Activated naive CD4-positive, alpha-beta T cell treated with anti-CD3 and anti-CD28 coated beads for 36 hours (primary cell): ENCODE results near the gene MMEL1. TPM values are rescaled to one million over a fixed set of nuclear protein-coding genes. Genes with fewer than 3 reads are reported as not detected.

Experiments
- CTCF ChIA-PET: fragments of 350-600 bp; sonication (Branson Sonifier 250); formaldehyde crosslinking; loops from one replicate; lab custom pipeline; 2021; ENCODE audit warnings: antibody characterized with exemption; lab: Charles Lee
- DNase-seq: peaks from one replicate; pipeline ENCODE4 v3.0.0-alpha.2; 2020
- H3K27ac Mint-ChIP-seq: one replicate; pipeline ENCODE4 v1.8.0; 2021; ENCODE audit warnings: mild to moderate bottlenecking, mixed read lengths
- H3K27me3 Mint-ChIP-seq: one replicate; pipeline ENCODE4 v1.8.0; 2021; ENCODE audit warnings: low read depth, mixed read lengths
- H3K36me3 Mint-ChIP-seq: one replicate; pipeline ENCODE4 v1.8.0; 2021; ENCODE audit warnings: low read depth, mixed read lengths
- H3K4me1 Mint-ChIP-seq: one replicate; pipeline ENCODE4 v1.8.0; 2021; ENCODE audit warnings: low read depth, mixed read lengths
- H3K4me3 Mint-ChIP-seq: one replicate; pipeline ENCODE4 v1.8.0; 2021; ENCODE audit warnings: mild to moderate bottlenecking, moderate library complexity, mixed read lengths
- H3K9me3 Mint-ChIP-seq: one replicate; pipeline ENCODE4 v1.8.0; 2021; ENCODE audit warnings: mixed read lengths
- intact Hi-C: fragments of 100-400 bp; cut with micrococcal nuclease; formaldehyde crosslinking; loops from one replicate; pipeline ENCODE4 v1.15.1; 2023
- total RNA-seq, 2 experiments: library from RNA; stranded (reverse); gene quantifications; one replicate each; pipeline ENCODE4 v1.2.3, GENCODE V29; 2021

MMEL1 gene
- total RNA-seq, 2 experiments from 2014 or later: 1.2 to 1.5 TPM

GRCh38 chr1:2595812-2596529 lies 36.8 kb downstream of the MMEL1 start:
- peaks cover 4% of the 10 kb centered on the region for H3K9me3 Mint-ChIP-seq
- peaks cover 8% of the 10 kb centered on the region for H3K4me1 Mint-ChIP-seq
- no peaks in the 10 kb centered on the region for H3K36me3 Mint-ChIP-seq
- no peaks in the 10 kb centered on the region for H3K27me3 Mint-ChIP-seq
- H3K27ac Mint-ChIP-seq: no peak overlapping the region
- no peak for DNase-seq
- intact Hi-C loops: no loop called here
- no peak overlapping the region for H3K4me3 Mint-ChIP-seq
- CTCF ChIA-PET: no interaction called here

GRCh38 chr1:2595261-2595811 lies 37.5 kb downstream of the MMEL1 start:
- Mint-ChIP-seq H3K4me3 (no peak overlapping the region), H3K36me3 (no peaks in the 10 kb centered on the region), H3K27ac (no peak overlapping the region), H3K27me3 (no peaks in the 10 kb centered on the region), H3K9me3 (peaks cover 4% of the 10 kb centered on the region), H3K4me1 (peaks cover 8% of the 10 kb centered on the region)
- CTCF ChIA-PET: no interaction called here
- DNase-seq: peak; percentile 2
- intact Hi-C loops: no loop called here

GRCh38 chr1:2594641-2595131 lies 38.1 kb downstream of the MMEL1 start:
- H3K4me3 Mint-ChIP-seq: no peak overlapping the region
- intact Hi-C loops: no loop called here

GRCh38 chr1:2594001-2594640 lies 38.7 kb downstream of the MMEL1 start:
- CTCF ChIA-PET: no interaction called here
- peaks cover 4% of the 10 kb centered on the region for H3K9me3 Mint-ChIP-seq

More at GRCh38 chr1:2594641-2595131, 38.1 kb downstream of the MMEL1 start:
- CTCF ChIA-PET: no interaction called here
- H3K9me3 Mint-ChIP-seq: peaks cover 4% of the 10 kb centered on the region
- peak; percentile 2 for DNase-seq
- H3K4me1 Mint-ChIP-seq: peaks cover 8% of the 10 kb centered on the region
- no peaks in the 10 kb centered on the region for H3K36me3 Mint-ChIP-seq
- no peaks in the 10 kb centered on the region for H3K27me3 Mint-ChIP-seq
- H3K27ac Mint-ChIP-seq: no peak overlapping the region

GRCh38 chr1:2593251-2593878 lies 39.5 kb downstream of the MMEL1 start:
- CTCF ChIA-PET: no interaction called here
- Mint-ChIP-seq H3K4me3 (no peak overlapping the region), H3K4me1 (peaks cover 12% of the 10 kb centered on the region), H3K27me3 (no peaks in the 10 kb centered on the region), H3K9me3 (no peaks in the 10 kb centered on the region), H3K27ac (no peak overlapping the region), H3K36me3 (peaks cover 1% of the 10 kb centered on the region)
- DNase-seq: no peak
- intact Hi-C loops: no loop called here

More at GRCh38 chr1:2594001-2594640, 38.7 kb downstream of the MMEL1 start:
- H3K4me3 Mint-ChIP-seq: no peak overlapping the region
- H3K27me3 Mint-ChIP-seq: no peaks in the 10 kb centered on the region
- H3K36me3 Mint-ChIP-seq: peaks cover 1% of the 10 kb centered on the region
- intact Hi-C loops: no loop called here
- H3K4me1 Mint-ChIP-seq: peaks cover 8% of the 10 kb centered on the region
- H3K27ac Mint-ChIP-seq: no peak overlapping the region
- peak; percentile 3 for DNase-seq

GRCh38 chr1:2592672-2593071 lies 40.1 kb downstream of the MMEL1 start:
- CTCF ChIA-PET: no interaction called here
- Mint-ChIP-seq H3K36me3 (peaks cover 1% of the 10 kb centered on the region), H3K4me1 (peaks cover 16% of the 10 kb centered on the region), H3K4me3 (no peak overlapping the region), H3K27ac (peak overlapping the region; percentile 18), H3K27me3 (no peaks in the 10 kb centered on the region), H3K9me3 (no peaks in the 10 kb centered on the region)
- DNase-seq: no peak
- intact Hi-C loops: no loop called here

- H3K36me3 Mint-ChIP-seq: peaks cover 1% of the 10 kb centered on the region
- no peak overlapping the region for H3K4me3 Mint-ChIP-seq
- peaks cover 16% of the 10 kb centered on the region for H3K4me1 Mint-ChIP-seq
- intact Hi-C loops: no loop called here
- DNase-seq: no peak
- CTCF ChIA-PET: no interaction called here
- no peaks in the 10 kb centered on the region for H3K27me3 Mint-ChIP-seq
- no peak overlapping the region for H3K27ac Mint-ChIP-seq
- H3K9me3 Mint-ChIP-seq: no peaks in the 10 kb centered on the region
These were observed 41.1 kb downstream of the MMEL1 start for GRCh38 chr1:2591581-2592261.

- Mint-ChIP-seq H3K27me3 (no peaks in the 10 kb centered on the region), H3K4me1 (peaks cover 16% of the 10 kb centered on the region), H3K27ac (no peak overlapping the region), H3K36me3 (peaks cover 1% of the 10 kb centered on the region), H3K9me3 (no peaks in the 10 kb centered on the region), H3K4me3 (no peak overlapping the region)
- CTCF ChIA-PET: no interaction called here
- intact Hi-C loops: no loop called here
- DNase-seq: no peak
These were observed 41.6 kb downstream of the MMEL1 start for GRCh38 chr1:2591233-2591580.

- Mint-ChIP-seq H3K27me3 (no peaks in the 10 kb centered on the region), H3K4me1 (peaks cover 16% of the 10 kb centered on the region), H3K4me3 (no peak overlapping the region), H3K36me3 (peaks cover 1% of the 10 kb centered on the region), H3K9me3 (no peaks in the 10 kb centered on the region), H3K27ac (no peak overlapping the region)
- CTCF ChIA-PET: no interaction called here
- DNase-seq: no peak
- intact Hi-C loops: no loop called here
These were observed 42.3 kb downstream of the MMEL1 start for GRCh38 chr1:2590233-2591141.

- no peak for DNase-seq
- Mint-ChIP-seq H3K36me3 (peaks cover 1% of the 10 kb centered on the region), H3K4me3 (no peak overlapping the region), H3K9me3 (no peaks in the 10 kb centered on the region), H3K27ac (no peak overlapping the region), H3K4me1 (peaks cover 21% of the 10 kb centered on the region), H3K27me3 (no peaks in the 10 kb centered on the region)
- CTCF ChIA-PET: no interaction called here
- intact Hi-C loops: loop anchor here (10.0 kb wide), 1 partner anchor 295 kb away; no protein-coding TSS in a partner anchor
These were observed 43.2 kb downstream of the MMEL1 start for GRCh38 chr1:2589431-2590232.
